GM12873 (cell line): ENCODE results near the gene SYTL1.

ENCODE experiments used
- TF ChIP-seq, protein P1 (sequence below): IDR thresholded peaks from 2 replicates; pipeline ENCODE4 v1.5.1; 2012; ENCODE audit warnings: low read depth, mild to moderate bottlenecking, moderate library complexity, low read length, control low read depth; ENCODE audit not compliant: insufficient read depth; ENCODE audit errors: missing control alignments

SYTL1 gene

DNA sequence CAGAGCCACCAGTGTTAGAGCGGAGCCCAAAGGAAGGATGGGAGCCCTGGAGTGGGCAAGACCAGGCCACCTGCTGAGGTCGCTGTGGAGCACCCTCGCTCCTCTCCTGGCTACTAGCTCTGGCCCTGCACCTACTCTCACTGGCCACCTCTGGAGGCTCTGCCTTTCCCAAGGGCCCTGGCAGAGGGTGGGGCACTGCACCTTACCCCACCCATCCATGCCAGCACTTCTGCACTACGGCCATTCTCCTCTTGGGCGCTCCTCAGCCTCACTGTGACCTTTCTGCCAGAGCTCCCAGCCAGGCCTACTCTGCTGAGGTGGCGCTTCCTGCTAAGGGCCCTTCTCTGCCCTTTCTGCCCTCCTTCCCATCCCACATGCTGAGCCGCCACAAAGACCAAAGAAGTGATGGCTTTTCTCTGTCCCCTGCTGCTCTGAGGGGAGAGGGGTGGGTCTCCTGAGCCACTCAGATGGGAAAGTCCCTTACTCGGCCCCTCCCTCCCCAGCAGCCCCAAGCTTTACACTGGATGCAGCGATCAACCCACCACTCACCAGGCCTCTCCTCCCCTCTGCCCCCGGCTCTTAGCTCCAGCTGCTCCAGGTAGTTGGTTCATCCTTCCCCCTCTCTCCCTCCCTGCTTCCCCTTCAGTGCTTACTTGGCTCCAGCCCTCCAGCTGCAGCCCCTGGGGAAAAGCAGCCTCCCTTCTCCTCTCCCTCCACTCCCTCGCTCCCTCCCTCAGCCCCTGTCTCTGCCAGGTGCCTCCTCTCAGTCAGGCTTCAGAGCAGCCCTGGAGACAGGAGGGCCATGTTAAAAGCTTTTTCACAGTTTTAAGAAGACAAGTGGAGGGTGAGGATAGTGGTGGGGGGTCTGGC is 34.7 kb upstream of the SYTL1 start:
- TF ChIP-seq, protein P1, sequence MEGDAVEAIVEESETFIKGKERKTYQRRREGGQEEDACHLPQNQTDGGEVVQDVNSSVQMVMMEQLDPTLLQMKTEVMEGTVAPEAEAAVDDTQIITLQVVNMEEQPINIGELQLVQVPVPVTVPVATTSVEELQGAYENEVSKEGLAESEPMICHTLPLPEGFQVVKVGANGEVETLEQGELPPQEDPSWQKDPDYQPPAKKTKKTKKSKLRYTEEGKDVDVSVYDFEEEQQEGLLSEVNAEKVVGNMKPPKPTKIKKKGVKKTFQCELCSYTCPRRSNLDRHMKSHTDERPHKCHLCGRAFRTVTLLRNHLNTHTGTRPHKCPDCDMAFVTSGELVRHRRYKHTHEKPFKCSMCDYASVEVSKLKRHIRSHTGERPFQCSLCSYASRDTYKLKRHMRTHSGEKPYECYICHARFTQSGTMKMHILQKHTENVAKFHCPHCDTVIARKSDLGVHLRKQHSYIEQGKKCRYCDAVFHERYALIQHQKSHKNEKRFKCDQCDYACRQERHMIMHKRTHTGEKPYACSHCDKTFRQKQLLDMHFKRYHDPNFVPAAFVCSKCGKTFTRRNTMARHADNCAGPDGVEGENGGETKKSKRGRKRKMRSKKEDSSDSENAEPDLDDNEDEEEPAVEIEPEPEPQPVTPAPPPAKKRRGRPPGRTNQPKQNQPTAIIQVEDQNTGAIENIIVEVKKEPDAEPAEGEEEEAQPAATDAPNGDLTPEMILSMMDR, result no peak

DNA sequence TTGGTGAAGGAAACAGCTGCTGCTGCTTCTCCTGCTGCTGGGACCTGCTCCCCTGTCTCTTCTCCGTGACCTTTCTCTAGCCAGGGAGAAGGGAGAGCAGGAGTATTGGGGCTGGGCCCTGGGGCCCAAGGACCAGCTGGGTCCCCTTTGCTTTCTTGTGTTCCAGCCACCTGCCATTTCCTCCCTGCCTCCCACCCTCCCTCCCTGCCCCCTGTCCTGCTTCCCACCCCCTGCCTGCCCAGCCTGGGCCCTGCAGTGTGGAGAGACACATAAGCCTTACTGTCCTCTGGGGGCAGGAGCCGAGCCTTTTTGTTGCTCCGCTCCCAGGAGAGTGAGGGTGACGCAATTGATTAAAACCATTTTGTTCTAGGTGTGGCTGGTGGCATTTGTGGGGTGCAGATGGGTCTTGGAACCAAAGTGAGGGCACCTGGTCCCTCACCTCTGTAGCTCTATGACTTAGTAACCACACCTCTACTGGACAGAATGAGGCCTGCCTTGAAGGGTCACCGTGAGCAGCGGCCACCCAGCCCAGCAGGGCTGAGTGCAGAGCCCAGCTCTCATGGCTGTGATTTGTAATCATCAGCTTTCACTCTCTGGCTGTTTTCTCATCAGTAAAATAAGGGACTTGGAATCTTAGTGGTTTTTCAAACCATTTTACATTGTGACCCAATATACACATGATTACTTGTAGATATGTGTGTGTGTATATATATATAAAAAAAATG is 33.8 kb upstream of the SYTL1 start:
- TF ChIP-seq, protein P1, result no peak

DNA sequence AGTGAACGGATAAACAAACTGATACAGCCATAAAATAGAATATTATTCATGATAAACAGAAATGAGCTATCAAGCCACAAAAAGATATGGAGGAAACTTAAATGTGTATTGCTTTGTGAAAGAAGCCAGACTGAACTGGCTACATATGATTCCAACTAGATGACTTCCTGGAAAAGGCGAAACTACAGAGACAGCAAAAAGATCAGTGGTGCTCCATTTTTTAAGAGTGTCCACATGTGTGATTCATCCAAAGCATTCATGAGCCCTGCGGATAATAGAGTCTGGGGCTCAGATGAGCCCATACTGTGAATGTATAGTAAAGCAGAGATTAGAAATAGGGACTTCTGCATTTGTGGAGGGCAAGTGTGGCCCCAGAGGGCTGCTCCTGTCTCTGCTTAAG is 27.7 kb upstream of the SYTL1 start:
- TF ChIP-seq, protein P1, result no peak

DNA sequence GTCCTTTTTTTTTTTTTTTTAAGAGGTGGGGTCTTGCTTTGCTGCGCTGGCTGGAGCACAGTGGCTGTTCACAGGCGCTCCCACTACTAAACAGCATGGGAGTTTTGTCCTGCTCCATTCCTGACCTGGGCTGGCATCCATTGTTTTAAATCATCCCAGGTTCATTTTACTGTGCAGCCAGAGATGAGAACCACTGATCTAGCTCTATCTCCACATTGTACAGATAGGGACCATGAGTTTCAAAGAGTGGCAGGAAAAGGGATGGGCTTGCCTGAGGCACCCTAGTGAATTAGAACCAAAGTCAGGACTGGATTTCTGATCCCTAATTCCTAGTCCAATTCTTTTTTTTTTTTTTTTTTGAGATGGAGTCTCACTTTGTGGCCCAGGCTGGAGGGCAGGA is 27.1 kb upstream of the SYTL1 start:
- TF ChIP-seq, protein P1, result no peak

DNA sequence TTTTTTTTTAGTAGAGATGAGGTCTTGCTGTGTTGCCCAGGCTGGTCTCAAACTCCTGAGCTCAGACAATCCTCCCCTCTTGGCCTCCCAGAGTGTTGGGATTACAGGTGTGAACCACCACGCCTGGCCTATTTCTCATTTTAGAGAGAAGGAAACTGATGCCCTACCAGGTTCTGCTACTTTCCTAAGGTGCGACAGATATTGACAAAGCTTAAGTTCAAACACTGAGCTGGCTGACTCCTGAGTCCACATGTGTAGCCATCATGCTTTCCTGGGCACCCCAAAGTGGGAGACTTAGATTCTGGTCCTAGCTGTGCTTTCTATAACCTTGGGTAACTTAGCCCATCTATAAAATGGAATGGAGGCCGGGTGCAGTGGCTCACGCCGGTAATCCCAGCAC is 25.0 kb upstream of the SYTL1 start:
- TF ChIP-seq, protein P1, result no peak

DNA sequence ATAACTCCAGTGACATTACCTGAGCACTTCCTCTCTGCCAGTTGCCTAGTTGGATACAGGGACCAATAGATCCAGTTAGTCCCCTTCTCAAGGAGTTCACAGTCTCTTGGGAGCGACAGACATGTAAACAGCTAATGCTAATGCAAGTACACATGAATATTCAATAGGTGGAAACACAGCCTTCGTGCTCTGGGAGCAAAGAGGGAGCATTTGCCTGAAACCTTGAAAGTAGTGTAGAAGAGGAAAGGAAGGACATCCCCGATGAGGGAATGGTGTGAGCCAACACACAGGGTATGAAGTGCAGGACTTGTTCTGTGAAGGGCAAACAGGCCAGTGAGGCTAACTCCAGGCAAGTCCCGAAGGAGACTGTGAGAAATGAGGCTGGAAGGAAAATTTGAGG is 23.7 kb upstream of the SYTL1 start:
- TF ChIP-seq, protein P1, result no peak

DNA sequence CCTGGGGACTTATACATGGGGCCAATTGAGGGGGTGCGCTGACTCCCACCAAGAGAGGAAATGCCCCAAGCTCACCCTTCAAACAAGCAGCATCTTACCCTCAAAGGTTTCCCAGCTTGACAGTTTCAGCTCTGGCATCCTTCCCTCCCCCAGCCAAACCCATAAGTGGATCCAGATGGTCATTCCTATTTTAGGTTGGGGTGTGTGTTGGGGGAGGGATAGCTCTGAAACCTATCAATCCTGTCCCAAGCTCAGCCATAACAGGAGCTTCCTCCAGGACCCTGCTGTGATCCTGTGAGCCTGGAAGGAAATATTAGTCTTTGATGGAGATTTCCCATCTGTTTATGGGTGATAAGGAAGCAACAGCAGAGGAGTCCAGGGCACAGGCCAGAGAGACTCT is 23.2 kb upstream of the SYTL1 start:
- TF ChIP-seq, protein P1, result no peak
